ENCODE data around the gene KCNK1. TPM values are rescaled to one million over a fixed set of nuclear protein-coding genes. Genes with fewer than 3 reads are reported as not detected.

The KCNK1 gene
- total RNA-seq, 6 experiments from 2014 or later, result not detected

GRCh38 chr1:233624289-233624688 is 10.4 kb downstream of the KCNK1 start:
- peaks cover 24% of the 10 kb centered on the region for H3K9me3 Mint-ChIP-seq
- TF ChIP-seq CTCF (IDR thresholded peaks at IDR 0.05), result no peak
- peaks cover 1% of the 10 kb centered on the region; the same call in 1 of the 2 replicates for H3K27me3 Mint-ChIP-seq (ENCODE audit: insufficient read depth)
- no peak overlapping the region for H3K4me3 Mint-ChIP-seq
- H3K4me1 Mint-ChIP-seq (ENCODE audit: low read depth), result no peaks in the 10 kb centered on the region
- no peak overlapping the region for H3K27ac Mint-ChIP-seq
- no peak for DNase-seq
- no peaks in the 10 kb centered on the region for H3K36me3 Mint-ChIP-seq (ENCODE audit: low read depth)

- peaks cover 1% of the 10 kb centered on the region; the same call in 1 of the 2 replicates for H3K27me3 Mint-ChIP-seq (ENCODE audit: insufficient read depth)
- H3K4me3 Mint-ChIP-seq, result no peak overlapping the region
- H3K9me3 Mint-ChIP-seq, result peaks cover 32% of the 10 kb centered on the region
- H3K27ac Mint-ChIP-seq, result no peak overlapping the region
- H3K36me3 Mint-ChIP-seq (ENCODE audit: low read depth), result no peaks in the 10 kb centered on the region
- no peak for TF ChIP-seq CTCF (IDR thresholded peaks at IDR 0.05)
- no peaks in the 10 kb centered on the region for H3K4me1 Mint-ChIP-seq (ENCODE audit: low read depth)
- DNase-seq, result no peak
Measured at GRCh38 chr1:233625087-233625486, 11.2 kb downstream of the KCNK1 start.

GRCh38 chr1:233625510-233625981 is 11.6 kb downstream of the KCNK1 start:
- no peak overlapping the region for H3K27ac Mint-ChIP-seq
- peaks cover 37% of the 10 kb centered on the region for H3K9me3 Mint-ChIP-seq
- no peak for DNase-seq
- peaks cover 1% of the 10 kb centered on the region; the same call in 1 of the 2 replicates for H3K27me3 Mint-ChIP-seq (ENCODE audit: insufficient read depth)
- TF ChIP-seq CTCF (IDR thresholded peaks at IDR 0.05), result no peak
- no peak overlapping the region for H3K4me3 Mint-ChIP-seq
- no peaks in the 10 kb centered on the region for H3K36me3 Mint-ChIP-seq (ENCODE audit: low read depth)
- no peaks in the 10 kb centered on the region for H3K4me1 Mint-ChIP-seq (ENCODE audit: low read depth)

GRCh38 chr1:233627376-233627775 is 13.5 kb downstream of the KCNK1 start:
- no peaks in the 10 kb centered on the region for H3K36me3 Mint-ChIP-seq (ENCODE audit: low read depth)
- peaks cover 38% of the 10 kb centered on the region for H3K9me3 Mint-ChIP-seq
- no peak for TF ChIP-seq CTCF (IDR thresholded peaks at IDR 0.05)
- H3K4me3 Mint-ChIP-seq, result no peak overlapping the region
- H3K4me1 Mint-ChIP-seq (ENCODE audit: low read depth), result no peaks in the 10 kb centered on the region
- no peak overlapping the region for H3K27ac Mint-ChIP-seq
- H3K27me3 Mint-ChIP-seq (ENCODE audit: insufficient read depth), result peaks cover under 1% of the 10 kb centered on the region; the same call in 1 of the 2 replicates
- DNase-seq, result no peak

GRCh38 chr1:233627823-233628222 is 13.9 kb downstream of the KCNK1 start:
- H3K9me3 Mint-ChIP-seq, result peaks cover 38% of the 10 kb centered on the region
- H3K27me3 Mint-ChIP-seq (ENCODE audit: insufficient read depth), result no peaks in the 10 kb centered on the region; the same call in 1 of the 2 replicates
- no peak for TF ChIP-seq CTCF (IDR thresholded peaks at IDR 0.05)
- H3K27ac Mint-ChIP-seq, result no peak overlapping the region
- H3K4me1 Mint-ChIP-seq (ENCODE audit: low read depth), result no peaks in the 10 kb centered on the region
- DNase-seq, result no peak
- H3K4me3 Mint-ChIP-seq, result no peak overlapping the region
- H3K36me3 Mint-ChIP-seq (ENCODE audit: low read depth), result no peaks in the 10 kb centered on the region
